Stimulated activated CD8-positive, alpha-beta memory T cell treated with anti-CD3 and anti-CD28 coated beads, Interleukin-12 subunit alpha, Interleukin-12 subunit beta, amount 100 ng/mL, for 1 hour (primary cell): ENCODE results near the gene PCDHGA6.
"Not testable (repeated sequence)": the region's sequence is repeated elsewhere in the genome, so short reads cannot be mapped to it uniquely, and the experiment has no call there.

Experiments
- DNase-seq: peaks from one replicate; pipeline ENCODE4 v3.0.0-alpha.2; 2020; ENCODE audit warnings: low read depth

PCDHGA6 gene

DNA sequence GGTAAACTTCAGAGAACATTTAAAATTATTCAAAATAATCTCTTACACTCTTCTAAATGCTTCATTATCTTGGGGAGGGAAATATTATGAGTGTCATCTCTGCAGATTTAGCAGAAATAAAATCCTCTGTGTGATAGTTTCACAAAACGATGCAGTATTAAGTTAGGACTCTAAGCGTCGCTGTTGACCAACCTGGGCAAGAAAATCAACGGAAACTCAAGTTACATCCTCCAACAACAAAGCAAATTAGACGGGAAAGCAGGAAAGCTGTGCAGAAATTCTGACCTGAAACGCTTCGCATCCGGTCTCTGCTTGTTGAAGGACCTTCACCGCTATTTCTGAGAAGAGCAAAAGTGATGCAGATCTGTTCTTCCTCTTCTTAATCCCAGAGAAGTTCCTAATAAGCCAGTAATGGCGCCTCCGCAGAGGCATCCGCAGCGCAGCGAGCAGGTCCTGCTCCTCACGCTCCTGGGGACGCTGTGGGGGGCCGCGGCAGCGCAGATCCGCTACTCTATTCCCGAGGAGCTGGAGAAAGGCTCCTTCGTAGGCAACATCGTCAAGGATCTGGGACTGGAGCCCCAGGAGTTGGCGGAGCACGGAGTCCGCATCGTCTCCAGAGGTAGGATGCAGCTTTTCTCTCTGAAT is at the start of gene PCDHGA6:
Gene PCDHGA6, plus strand, starts transcription at position 219 of the 645 bp plus-strand sequence. Its CDS starts 193 bp downstream, at position 412.
- no peak for DNase-seq

- peak; percentile 51 for DNase-seq
Observed at GRCh38 chr5:141326088-141326854, 47.4 kb upstream of the PCDHGA6 start.

- DNase-seq = no peak
Observed at GRCh38 chr5:141328231-141328630, 45.5 kb upstream of the PCDHGA6 start.

DNA sequence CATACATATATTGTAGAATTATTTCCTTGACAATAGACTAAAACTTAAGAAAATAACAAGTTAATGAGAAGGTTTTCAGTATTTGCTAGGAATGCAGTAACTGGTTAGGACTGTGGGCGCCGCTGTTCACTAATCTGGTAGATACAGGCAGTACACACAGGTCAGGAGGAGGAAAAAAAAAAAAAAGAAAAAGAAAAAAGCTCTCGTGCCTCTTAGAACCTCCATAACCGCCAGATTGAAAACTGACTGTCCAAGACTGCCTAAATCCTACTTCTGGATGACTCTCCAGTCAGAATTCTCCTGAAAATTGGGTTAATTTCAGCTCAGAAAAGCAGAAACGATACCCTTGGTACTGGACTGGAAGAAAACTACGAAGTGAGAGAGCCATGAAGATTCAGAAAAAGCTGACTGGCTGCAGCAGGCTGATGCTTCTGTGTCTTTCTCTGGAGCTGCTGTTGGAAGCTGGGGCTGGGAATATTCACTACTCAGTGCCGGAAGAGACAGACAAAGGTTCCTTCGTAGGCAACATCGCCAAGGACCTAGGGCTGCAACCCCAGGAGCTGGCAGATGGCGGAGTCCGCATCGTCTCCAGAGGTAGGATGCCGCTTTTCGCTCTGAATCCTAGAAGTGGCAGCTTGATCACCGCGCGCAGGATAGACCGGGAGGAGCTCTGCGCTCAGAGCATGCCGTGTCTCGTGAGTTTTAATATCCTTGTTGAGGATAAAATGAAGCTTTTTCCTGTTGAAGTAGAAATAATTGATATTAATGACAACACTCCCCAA is 43.2 kb upstream of the PCDHGA6 start, which contains the start of gene PCDHGA1:
Gene PCDHGA1, plus strand, starts transcription at position 216 of the 782 bp plus-strand sequence.
- no peak for DNase-seq

DNA sequence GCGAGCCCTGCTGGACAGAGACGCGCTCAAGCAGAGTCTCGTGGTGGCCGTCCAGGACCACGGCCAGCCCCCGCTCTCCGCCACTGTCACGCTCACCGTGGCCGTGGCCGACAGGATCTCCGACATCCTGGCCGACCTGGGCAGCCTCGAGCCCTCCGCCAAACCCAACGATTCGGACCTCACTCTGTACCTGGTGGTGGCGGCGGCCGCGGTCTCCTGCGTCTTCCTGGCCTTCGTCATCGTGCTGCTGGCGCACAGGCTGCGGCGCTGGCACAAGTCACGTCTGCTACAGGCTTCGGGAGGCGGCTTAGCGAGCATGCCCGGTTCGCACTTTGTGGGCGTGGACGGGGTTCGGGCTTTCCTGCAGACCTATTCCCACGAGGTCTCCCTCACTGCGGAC is 41.1 kb upstream of the PCDHGA6 start:
- not testable (repeated sequence) for DNase-seq

DNA sequence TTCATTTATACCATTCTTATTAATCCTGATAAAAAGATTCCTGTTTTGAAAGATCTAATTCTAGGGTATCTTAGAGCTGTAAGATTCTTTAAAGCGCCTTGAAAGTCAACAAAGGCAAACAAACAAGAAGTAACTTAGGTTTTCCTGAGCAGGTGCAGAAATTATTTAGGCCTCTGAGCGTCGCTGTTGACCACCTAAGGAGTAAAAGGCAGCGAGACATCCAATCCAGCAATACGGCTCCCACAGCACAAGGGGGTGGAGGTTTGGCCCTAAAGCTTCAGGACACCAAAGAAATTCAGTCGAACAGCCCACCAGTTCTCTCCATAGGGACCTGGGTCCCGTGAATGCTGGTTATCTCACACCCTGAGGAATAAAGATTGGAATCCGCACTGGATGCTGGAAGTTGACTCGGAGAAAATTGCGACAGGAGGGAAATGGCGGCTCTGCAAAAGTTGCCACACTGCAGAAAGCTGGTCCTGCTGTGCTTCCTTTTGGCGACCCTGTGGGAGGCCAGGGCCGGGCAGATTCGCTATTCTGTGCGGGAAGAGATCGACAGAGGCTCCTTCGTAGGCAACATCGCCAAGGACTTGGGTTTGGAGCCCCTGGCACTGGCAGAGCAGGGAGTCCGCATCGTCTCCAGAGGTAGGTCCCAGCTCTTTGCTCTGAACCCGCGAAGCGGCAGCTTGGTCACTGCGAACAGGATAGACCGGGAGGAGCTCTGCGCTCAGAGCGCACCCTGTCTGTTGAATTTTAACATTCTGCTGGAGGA is 35.0 kb upstream of the PCDHGA6 start, which contains the start of gene PCDHGA2:
Gene PCDHGA2, plus strand, starts transcription at position 223 of the 769 bp plus-strand sequence.
- DNase-seq = no peak

GRCh38 chr5:141340781-141341354 is 32.8 kb upstream of the PCDHGA6 start:
- DNase-seq = not testable (repeated sequence)

DNA sequence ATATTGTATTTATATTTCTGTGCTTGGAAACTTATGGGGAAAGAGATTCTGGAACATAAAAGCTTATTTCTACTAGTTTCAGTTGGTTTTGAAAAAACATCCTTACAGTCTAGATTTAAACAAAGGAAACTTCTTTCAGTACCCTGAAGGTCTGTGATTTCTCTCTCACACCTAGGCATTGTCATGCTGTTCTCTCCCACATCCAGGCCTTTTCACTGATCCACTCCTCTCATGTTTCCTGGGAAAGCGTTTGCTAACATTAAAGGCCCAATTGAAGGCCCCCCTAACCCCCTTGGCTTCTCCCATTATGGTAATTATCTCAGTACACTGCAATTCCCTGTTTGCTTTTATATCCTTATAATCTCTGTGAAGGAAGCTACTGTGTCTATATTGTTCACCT is 30.9 kb upstream of the PCDHGA6 start:
- no peak for DNase-seq

- no peak for DNase-seq
Observed at GRCh38 chr5:141343242-141343952, 30.3 kb upstream of the PCDHGA6 start, which contains the start of gene PCDHGA3. Gene PCDHGA3 (plus strand): TSS chr5:141343829. CDS start chr5:141344034, 205 bp downstream.

GRCh38 chr5:141343953-141344463 is 29.7 kb upstream of the PCDHGA6 start:
- DNase-seq = no peak

DNA sequence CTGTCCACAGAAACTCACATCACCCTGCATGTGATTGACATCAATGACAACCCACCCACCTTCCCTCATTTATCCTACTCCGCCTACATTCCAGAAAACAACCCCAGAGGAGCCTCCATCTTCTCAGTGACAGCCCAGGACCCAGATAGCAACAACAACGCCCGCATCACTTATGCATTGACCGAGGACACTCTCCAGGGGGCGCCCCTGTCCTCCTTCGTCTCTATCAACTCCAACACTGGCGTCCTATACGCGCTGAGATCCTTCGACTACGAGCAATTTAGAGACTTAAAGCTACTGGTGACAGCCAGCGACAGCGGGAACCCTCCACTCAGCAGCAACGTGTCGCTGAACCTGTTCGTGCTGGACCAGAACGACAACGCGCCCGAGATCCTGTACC is 28.4 kb upstream of the PCDHGA6 start:
- no peak for DNase-seq

GRCh38 chr5:141346017-141346416 is 27.7 kb upstream of the PCDHGA6 start:
- DNase-seq = not testable (repeated sequence)

DNA sequence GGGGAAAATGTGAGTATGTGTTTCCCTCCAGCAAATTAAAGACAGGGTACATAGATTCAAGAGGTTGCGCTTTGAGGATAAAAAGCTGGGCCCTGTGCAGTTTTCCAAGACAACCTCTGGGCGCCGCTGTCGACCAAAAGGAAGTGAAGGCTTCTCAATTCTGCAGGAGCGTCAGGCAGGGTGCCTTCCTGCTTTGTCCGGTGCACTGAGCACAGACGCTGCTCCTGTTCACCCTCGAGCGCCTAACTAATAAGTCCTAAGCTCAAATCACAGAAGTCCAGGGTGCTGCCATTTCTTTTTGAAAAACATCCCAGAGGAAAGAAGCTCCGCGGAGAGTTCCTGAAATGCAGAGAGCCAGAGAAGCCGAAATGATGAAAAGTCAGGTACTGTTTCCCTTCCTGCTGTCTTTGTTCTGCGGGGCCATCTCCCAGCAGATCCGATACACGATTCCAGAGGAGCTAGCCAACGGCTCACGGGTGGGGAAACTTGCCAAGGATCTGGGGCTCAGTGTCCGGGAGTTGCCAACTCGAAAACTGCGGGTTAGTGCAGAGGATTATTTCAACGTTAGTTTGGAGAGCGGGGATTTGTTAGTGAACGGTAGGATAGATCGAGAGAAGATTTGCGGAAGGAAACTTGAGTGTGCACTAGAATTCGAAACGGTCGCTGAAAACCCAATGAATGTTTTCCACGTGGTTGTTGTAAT is 23.6 kb upstream of the PCDHGA6 start, which contains the start of gene PCDHGB1:
Gene PCDHGB1, plus strand, starts transcription at position 183 of the 703 bp plus-strand sequence. Its CDS starts 162 bp downstream, at position 345.
- no peak for DNase-seq

GRCh38 chr5:141351591-141351990 is 22.1 kb upstream of the PCDHGA6 start:
- no peak for DNase-seq

- DNase-seq = no peak
Observed at GRCh38 chr5:141354900-141355469, 18.7 kb upstream of the PCDHGA6 start, which contains the start of gene PCDHGA4. Gene PCDHGA4 (plus strand): TSS chr5:141355021. CDS start chr5:141355108, 87 bp downstream.

DNA sequence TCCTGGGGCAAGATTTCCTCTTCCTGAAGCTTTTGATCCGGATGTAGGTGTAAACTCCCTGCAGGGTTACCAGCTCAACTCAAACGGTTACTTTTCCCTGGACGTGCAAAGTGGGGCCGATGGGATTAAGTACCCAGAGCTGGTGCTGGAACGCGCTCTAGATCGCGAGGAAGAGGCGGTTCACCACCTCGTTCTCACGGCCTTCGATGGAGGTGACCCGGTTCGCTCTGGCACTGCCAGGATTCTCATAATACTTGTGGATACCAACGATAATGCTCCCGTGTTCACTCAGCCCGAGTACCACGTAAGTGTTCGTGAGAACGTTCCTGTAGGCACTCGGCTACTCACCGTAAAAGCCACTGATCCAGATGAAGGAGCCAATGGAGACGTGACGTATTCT is 18.1 kb upstream of the PCDHGA6 start:
- DNase-seq = no peak

DNA sequence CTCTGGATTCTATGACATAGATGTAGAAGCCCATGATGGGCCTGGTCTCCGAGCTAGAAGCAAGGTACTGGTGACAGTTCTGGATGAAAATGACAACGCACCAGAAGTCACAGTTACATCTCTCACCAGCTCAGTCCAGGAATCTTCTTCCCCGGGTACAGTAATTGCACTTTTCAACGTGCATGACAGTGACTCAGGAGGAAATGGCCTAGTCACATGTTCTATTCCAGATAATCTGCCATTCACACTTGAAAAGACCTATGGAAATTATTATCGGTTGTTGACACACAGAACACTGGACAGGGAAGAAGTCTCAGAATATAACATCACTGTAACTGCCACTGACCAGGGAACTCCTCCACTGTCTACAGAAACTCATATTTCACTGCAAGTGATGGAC is 17.6 kb upstream of the PCDHGA6 start:
- DNase-seq = no peak

GRCh38 chr5:141356950-141357349 is 16.7 kb upstream of the PCDHGA6 start:
- DNase-seq = no peak

DNA sequence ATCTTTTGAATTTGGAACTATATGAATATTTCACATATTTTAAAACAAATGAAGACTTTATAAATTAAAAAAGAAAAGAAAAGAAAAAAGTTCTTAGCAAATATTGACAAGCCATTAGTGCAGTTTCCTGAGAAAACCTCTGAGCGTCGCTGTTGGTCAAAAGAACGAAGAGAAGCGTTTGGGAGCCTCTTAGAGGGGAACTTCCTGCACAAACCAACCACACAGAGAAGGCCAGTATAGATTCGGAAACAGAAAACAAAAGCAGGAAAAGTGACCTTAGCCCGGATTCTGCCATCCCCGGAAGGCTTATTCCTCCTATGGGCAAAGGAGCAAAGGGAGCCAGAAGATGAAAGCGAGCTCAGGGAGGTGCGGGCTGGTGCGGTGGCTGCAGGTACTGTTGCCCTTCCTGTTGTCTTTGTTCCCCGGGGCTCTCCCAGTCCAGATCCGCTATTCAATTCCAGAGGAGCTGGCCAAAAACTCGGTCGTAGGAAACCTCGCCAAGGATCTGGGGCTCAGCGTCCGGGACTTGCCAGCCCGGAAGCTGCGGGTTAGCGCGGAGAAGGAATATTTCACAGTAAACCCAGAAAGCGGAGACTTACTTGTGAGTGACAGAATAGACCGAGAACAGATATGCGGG is 13.8 kb upstream of the PCDHGA6 start, which contains the start of gene PCDHGB2:
Gene PCDHGB2, plus strand, starts transcription at position 205 of the 637 bp plus-strand sequence. Its CDS starts 142 bp downstream, at position 347.
- DNase-seq = no peak
